Measurements from ENCODE around the gene C9orf72.
"Not testable (repeated sequence)": the region's sequence is repeated elsewhere in the genome, so short reads cannot be mapped to it uniquely, and the experiment has no call there.

Gene C9orf72

GRCh38 chr9:27511771-27512170 lies 61.5 kb downstream of the C9orf72 start:
- Histone ChIP-seq H3K4me1 (no peaks in the 10 kb centered on the region), H3K9me3 (no peaks in the 10 kb centered on the region), H3K27me3 (no peaks in the 10 kb centered on the region), H3K36me3 (no peaks in the 10 kb centered on the region), H3K4me3 (ENCODE audit: low read depth, low read length) (no peak overlapping the region)
- no peak for TF ChIP-seq CTCF (IDR thresholded peaks at IDR 0.05; ENCODE audit: low read depth, low read length)
- no peak for DNase-seq

GRCh38 chr9:27510780-27511179 lies 62.5 kb downstream of the C9orf72 start:
- no peaks in the 10 kb centered on the region for H3K9me3 ChIP-seq
- no peak overlapping the region for H3K4me3 ChIP-seq (ENCODE audit: low read depth, low read length)
- no peak for DNase-seq

GRCh38 chr9:27506981-27507380 lies 66.3 kb downstream of the C9orf72 start:
- TF ChIP-seq CTCF (IDR thresholded peaks at IDR 0.05; ENCODE audit: low read depth, low read length): no peak
- no peak overlapping the region for H3K4me3 ChIP-seq (ENCODE audit: low read depth, low read length)
- H3K36me3 ChIP-seq: no peaks in the 10 kb centered on the region
- no peaks in the 10 kb centered on the region for H3K4me1 ChIP-seq
- no peaks in the 10 kb centered on the region for H3K9me3 ChIP-seq
- no peak for DNase-seq
- H3K27me3 ChIP-seq: no peaks in the 10 kb centered on the region

More at GRCh38 chr9:27510780-27511179, 62.5 kb downstream of the C9orf72 start:
- Histone ChIP-seq H3K27me3 (no peaks in the 10 kb centered on the region), H3K36me3 (no peaks in the 10 kb centered on the region), H3K4me1 (no peaks in the 10 kb centered on the region)
- TF ChIP-seq CTCF (IDR thresholded peaks at IDR 0.05; ENCODE audit: low read depth, low read length): no peak

GRCh38 chr9:27505744-27506161 lies 67.5 kb downstream of the C9orf72 start:
- H3K36me3 ChIP-seq: no peaks in the 10 kb centered on the region
- no peaks in the 10 kb centered on the region for H3K4me1 ChIP-seq
- no peak overlapping the region for H3K4me3 ChIP-seq (ENCODE audit: low read depth, low read length)
- H3K27me3 ChIP-seq: no peaks in the 10 kb centered on the region
- no peak for TF ChIP-seq CTCF (IDR thresholded peaks at IDR 0.05; ENCODE audit: low read depth, low read length)
- DNase-seq: no peak
- no peaks in the 10 kb centered on the region for H3K9me3 ChIP-seq

GRCh38 chr9:27504259-27504658 lies 69.0 kb downstream of the C9orf72 start:
- Histone ChIP-seq H3K36me3 (no peaks in the 10 kb centered on the region), H3K4me1 (no peaks in the 10 kb centered on the region), H3K27me3 (no peaks in the 10 kb centered on the region), H3K4me3 (ENCODE audit: low read depth, low read length) (no peak overlapping the region), H3K9me3 (no peaks in the 10 kb centered on the region)
- no peak for DNase-seq
- TF ChIP-seq CTCF (IDR thresholded peaks at IDR 0.05; ENCODE audit: low read depth, low read length): no peak

GRCh38 chr9:27503623-27504022 lies 69.7 kb downstream of the C9orf72 start:
- Histone ChIP-seq H3K36me3 (no peaks in the 10 kb centered on the region), H3K4me1 (no peaks in the 10 kb centered on the region), H3K4me3 (ENCODE audit: low read depth, low read length) (no peak overlapping the region), H3K27me3 (no peaks in the 10 kb centered on the region), H3K9me3 (no peaks in the 10 kb centered on the region)
- no peak for DNase-seq
- no peak for TF ChIP-seq CTCF (IDR thresholded peaks at IDR 0.05; ENCODE audit: low read depth, low read length)

- H3K36me3 ChIP-seq; DNase-seq; H3K27me3 ChIP-seq; H3K4me1 ChIP-seq; H3K9me3 ChIP-seq; H3K4me3 ChIP-seq (ENCODE audit: low read depth, low read length): not testable (repeated sequence)
These were observed 72.4 kb downstream of the C9orf72 start for GRCh38 chr9:27500902-27501301.
